Esophagus squamous epithelium (tissue), 4 donors: ENCODE data around the gene TPK1.
"Not testable (repeated sequence)": the region's sequence is repeated elsewhere in the genome, so short reads cannot be mapped to it uniquely, and the experiment has no call there.

Source experiments
- POLR2A ChIP-seq, 4 donors: fragments of 450-650 bp; IDR thresholded peaks; one replicate each; pipeline ENCODE4 v1.6.1; 2017; ENCODE audit warnings: antibody characterized with exemption in 4 of 4, mild to moderate bottlenecking in 4 of 4, moderate library complexity in 3 of 4
- TF ChIP-seq, protein P1 (sequence below), 6 experiments: fragments of 450-650 bp in 4 of 6; fragments of 200-600 bp in 2 of 6; sonication (generic) in 2 of 6; IDR thresholded peaks; one replicate each; pipeline ENCODE4 v1.5.1; 2016 to 2019; ENCODE audit warnings: antibody characterized with exemption in 6 of 6, mild to moderate bottlenecking in 4 of 6, moderate library complexity in 4 of 6

DNA sequence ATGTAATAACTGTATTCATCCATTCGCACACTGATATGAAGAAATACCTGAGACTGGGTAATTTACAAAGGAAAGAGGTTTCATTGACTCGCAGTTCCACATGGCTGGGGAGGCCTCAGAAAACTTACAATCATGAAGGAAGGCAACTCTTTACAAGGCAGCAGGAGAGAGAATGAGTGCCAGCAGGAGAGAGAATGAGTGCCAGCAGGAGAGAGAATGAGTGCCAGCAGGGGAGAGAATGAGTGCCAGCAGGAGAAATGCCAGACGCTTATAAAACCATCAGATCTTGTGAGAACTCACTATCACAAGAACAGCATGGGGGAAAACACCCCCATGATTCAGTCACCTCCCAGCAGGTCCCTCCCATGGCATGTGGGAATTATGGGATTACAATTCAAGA is 58.0 kb downstream of the TPK1 start:
- TF ChIP-seq, protein P1, sequence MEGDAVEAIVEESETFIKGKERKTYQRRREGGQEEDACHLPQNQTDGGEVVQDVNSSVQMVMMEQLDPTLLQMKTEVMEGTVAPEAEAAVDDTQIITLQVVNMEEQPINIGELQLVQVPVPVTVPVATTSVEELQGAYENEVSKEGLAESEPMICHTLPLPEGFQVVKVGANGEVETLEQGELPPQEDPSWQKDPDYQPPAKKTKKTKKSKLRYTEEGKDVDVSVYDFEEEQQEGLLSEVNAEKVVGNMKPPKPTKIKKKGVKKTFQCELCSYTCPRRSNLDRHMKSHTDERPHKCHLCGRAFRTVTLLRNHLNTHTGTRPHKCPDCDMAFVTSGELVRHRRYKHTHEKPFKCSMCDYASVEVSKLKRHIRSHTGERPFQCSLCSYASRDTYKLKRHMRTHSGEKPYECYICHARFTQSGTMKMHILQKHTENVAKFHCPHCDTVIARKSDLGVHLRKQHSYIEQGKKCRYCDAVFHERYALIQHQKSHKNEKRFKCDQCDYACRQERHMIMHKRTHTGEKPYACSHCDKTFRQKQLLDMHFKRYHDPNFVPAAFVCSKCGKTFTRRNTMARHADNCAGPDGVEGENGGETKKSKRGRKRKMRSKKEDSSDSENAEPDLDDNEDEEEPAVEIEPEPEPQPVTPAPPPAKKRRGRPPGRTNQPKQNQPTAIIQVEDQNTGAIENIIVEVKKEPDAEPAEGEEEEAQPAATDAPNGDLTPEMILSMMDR (IDR thresholded peaks at IDR 0.05), result not testable (repeated sequence)
- not testable (repeated sequence) for TF ChIP-seq POLR2A (IDR thresholded peaks at IDR 0.05)
